ENCODE results near the gene SHC2. TPM values are rescaled to one million over a fixed set of nuclear protein-coding genes. Genes with fewer than 3 reads are reported as not detected.
"Not testable (repeated sequence)": the region's sequence is repeated elsewhere in the genome, so short reads cannot be mapped to it uniquely, and the experiment has no call there.

The SHC2 gene
- total RNA-seq, 1 experiment from 2014 or later = 2.4 TPM

DNA sequence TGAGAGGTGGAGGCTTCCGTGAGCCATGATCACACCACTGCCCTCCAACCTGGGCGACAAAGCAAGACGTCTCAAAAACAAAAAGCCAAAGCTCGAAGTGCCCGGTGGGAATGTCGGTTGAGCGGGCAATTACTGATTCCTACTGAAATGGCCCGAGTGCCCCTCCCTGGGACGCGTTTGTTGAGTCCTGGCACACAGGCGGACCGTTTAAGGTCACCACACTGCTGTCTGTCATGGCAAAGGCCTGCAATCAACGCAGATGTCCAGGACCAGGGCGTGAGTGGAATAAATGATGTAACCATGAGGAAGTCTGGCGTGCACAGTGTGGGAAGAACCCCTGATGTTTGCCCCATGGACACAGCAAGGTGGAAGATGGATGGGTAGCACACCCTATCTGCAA is 32.7 kb downstream of the SHC2 start:
- H3K27me3 Mint-ChIP-seq (ENCODE audit: insufficient read depth, unreplicated experiment) = no peaks in the 10 kb centered on the region

DNA sequence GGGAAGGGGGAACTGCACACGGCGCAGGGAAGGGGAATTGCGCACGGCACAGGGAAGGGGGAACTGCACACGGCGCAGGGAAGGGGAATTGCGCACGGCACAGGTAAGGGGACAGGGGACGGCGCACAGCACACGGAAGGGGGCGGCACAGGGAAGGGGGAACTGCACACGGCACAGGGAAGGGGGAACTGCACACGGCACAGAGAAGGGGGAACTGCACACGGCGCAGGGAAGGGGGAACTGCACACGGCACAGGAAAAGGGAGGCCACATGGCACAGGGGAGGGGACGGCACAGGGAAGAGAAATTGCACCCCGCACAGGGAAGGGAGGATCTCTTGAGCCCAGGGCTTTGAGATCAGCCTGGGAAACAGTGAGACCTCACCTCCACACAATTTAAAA is 33.2 kb downstream of the SHC2 start:
- POLR2A ChIA-PET; H3K4me1 Mint-ChIP-seq (ENCODE audit: low read depth, unreplicated experiment); H3K27me3 Mint-ChIP-seq (ENCODE audit: insufficient read depth, unreplicated experiment); H3K4me3 ChIP-seq (ENCODE audit: low read depth, low read length); CTCF ChIA-PET; BruUV-seq (replicated peaks); H3K27me3 ChIP-seq (replicated peaks; ENCODE audit: control insufficient read depth, insufficient read depth, low read length); H3K27ac Mint-ChIP-seq (ENCODE audit: unreplicated experiment); H3K9me3 ChIP-seq; intact Hi-C loops (cut with micrococcal nuclease; ENCODE audit: unreplicated experiment); H3K9me3 Mint-ChIP-seq (ENCODE audit: unreplicated experiment); H3K4me1 ChIP-seq; H3K36me3 ChIP-seq (ENCODE audit: control insufficient read depth, insufficient read depth, low read length); H3K4me3 Mint-ChIP-seq (ENCODE audit: unreplicated experiment); H3K36me3 Mint-ChIP-seq (ENCODE audit: insufficient read depth, unreplicated experiment); DNase-seq: not testable (repeated sequence)

More for the DNA sequence above, 32.7 kb downstream of the SHC2 start:
- intact Hi-C loops (cut with micrococcal nuclease; ENCODE audit: unreplicated experiment) = no loop called here
- no peaks in the 10 kb centered on the region for H3K36me3 ChIP-seq (ENCODE audit: control insufficient read depth, insufficient read depth, low read length)
- no peak overlapping the region for H3K4me3 ChIP-seq (ENCODE audit: low read depth, low read length)
- no peaks in the 10 kb centered on the region for H3K4me1 ChIP-seq
- Mint-ChIP-seq H3K4me3 (ENCODE audit: unreplicated experiment) (no peak overlapping the region), H3K36me3 (ENCODE audit: insufficient read depth, unreplicated experiment) (peaks cover 4% of the 10 kb centered on the region), H3K27ac (ENCODE audit: unreplicated experiment) (no peak overlapping the region), H3K4me1 (ENCODE audit: low read depth, unreplicated experiment) (no peaks in the 10 kb centered on the region), H3K9me3 (ENCODE audit: unreplicated experiment) (peaks cover 10% of the 10 kb centered on the region)
- DNase-seq = no peak
- ChIA-PET CTCF (no interaction called here), POLR2A (no interaction called here)
- H3K27me3 ChIP-seq (replicated peaks; ENCODE audit: control insufficient read depth, insufficient read depth, low read length) = no peaks in the 10 kb centered on the region
- BruUV-seq (replicated peaks) = no TSS peak
- no peak for TF ChIP-seq CTCF (IDR thresholded peaks at IDR 0.05; ENCODE audit: insufficient read depth in 1 of 2, low read depth in 1 of 2, low read length in 1 of 2, severe bottlenecking in 1 of 2, unreplicated experiment in 1 of 2)
- H3K9me3 ChIP-seq = no peaks in the 10 kb centered on the region

GRCh38 chr19:426725-427445 is 33.9 kb downstream of the SHC2 start:
- CTCF ChIA-PET = no interaction called here
- H3K4me3 Mint-ChIP-seq (ENCODE audit: unreplicated experiment) = no peak overlapping the region
- BruUV-seq (replicated peaks) = no TSS peak
- Histone ChIP-seq H3K4me3 (ENCODE audit: low read depth, low read length) (no peak overlapping the region), H3K27me3 (replicated peaks; ENCODE audit: control insufficient read depth, insufficient read depth, low read length) (no peaks in the 10 kb centered on the region), H3K36me3 (ENCODE audit: control insufficient read depth, insufficient read depth, low read length) (no peaks in the 10 kb centered on the region), H3K9me3 (no peaks in the 10 kb centered on the region), H3K4me1 (no peaks in the 10 kb centered on the region)
- peaks cover 10% of the 10 kb centered on the region for H3K9me3 Mint-ChIP-seq (ENCODE audit: unreplicated experiment)
- TF ChIP-seq CTCF (IDR thresholded peaks at IDR 0.05; ENCODE audit: insufficient read depth in 1 of 2, low read depth in 1 of 2, low read length in 1 of 2, severe bottlenecking in 1 of 2, unreplicated experiment in 1 of 2) = no peak
- DNase-seq = no peak
- no peaks in the 10 kb centered on the region for H3K4me1 Mint-ChIP-seq (ENCODE audit: low read depth, unreplicated experiment)
- H3K27me3 Mint-ChIP-seq (ENCODE audit: insufficient read depth, unreplicated experiment) = no peaks in the 10 kb centered on the region
- H3K27ac Mint-ChIP-seq (ENCODE audit: unreplicated experiment) = no peak overlapping the region
- intact Hi-C loops (cut with micrococcal nuclease; ENCODE audit: unreplicated experiment) = no loop called here
- POLR2A ChIA-PET = no interaction called here
- peaks cover 4% of the 10 kb centered on the region for H3K36me3 Mint-ChIP-seq (ENCODE audit: insufficient read depth, unreplicated experiment)
